ENCODE measurements around the gene DCLRE1A.
A peak's percentile ranks its signal among the peaks of the same experiment; 100 is the strongest.

DCLRE1A gene

GRCh38 chr10:113854013-113854760 is at the start of gene DCLRE1A, which contains the start of gene NHLRC2:
Gene DCLRE1A, minus strand, starts transcription at chr10:113854082. Its CDS starts 900 bp downstream, at chr10:113853182.
Gene NHLRC2, plus strand, starts transcription at chr10:113854661. Its CDS starts 212 bp downstream, at chr10:113854873.
- peak; percentile 34 to 66 for DNase-seq

DNA sequence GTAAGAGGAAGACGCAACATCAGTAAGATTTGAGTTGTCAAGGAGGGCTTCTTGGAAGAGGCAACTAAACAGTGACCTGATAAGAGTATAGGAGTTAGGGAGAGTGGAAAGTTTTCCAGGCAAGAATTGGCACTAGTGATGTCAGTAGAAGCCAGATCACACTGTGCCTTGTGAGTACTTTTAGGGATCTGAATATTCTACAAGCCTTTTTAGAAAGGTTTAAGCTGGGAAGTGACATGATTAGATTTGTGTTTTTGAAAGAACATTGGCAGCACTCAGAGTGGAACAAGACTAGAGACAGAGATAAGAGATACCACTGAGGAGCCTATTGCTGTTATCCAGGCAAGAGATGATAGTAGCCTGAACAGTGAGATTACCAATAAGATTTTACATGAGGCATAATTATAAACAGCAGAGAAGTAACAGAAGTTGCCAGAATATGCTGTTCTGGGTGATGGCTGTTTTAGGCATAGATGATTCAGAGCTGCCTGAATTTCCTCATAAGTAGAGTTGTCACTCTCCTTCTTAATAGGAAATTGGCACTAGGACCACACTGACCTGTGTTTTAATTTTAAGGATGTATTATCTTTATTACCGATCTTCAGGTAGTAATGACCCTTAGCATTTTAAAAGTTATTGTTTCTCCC is 46.2 kb upstream of the DCLRE1A start:
- DNase-seq: no peak

GRCh38 chr10:113897693-113898618 is 44.1 kb upstream of the DCLRE1A start:
- peak in 1 of 2 experiments; percentile 9 for DNase-seq

- no peak for DNase-seq
Observed at GRCh38 chr10:113895018-113895417, 41.1 kb upstream of the DCLRE1A start.

DNA sequence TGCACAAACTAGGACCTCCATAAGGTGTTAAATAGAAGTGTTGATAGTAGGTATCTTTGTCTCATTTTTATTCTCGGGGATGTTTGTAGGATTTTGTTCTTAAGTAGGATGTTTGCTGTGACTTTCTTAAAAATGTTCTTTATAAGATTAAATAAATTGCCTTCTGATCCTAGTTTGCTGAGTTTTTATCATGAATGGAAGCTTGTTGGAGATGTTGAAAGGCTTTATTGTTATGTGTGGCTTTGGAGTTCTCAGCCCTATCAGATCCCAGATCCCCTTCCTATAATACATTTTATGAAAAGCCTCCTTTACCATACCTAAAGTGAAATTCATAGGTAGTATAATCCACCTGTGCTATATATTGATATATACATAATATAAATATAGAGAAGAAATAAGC is 40.7 kb upstream of the DCLRE1A start:
- no peak for DNase-seq

GRCh38 chr10:113893570-113893969 is 39.7 kb upstream of the DCLRE1A start:
- no peak for DNase-seq

GRCh38 chr10:113891476-113891875 is 37.6 kb upstream of the DCLRE1A start:
- no peak for DNase-seq

DNA sequence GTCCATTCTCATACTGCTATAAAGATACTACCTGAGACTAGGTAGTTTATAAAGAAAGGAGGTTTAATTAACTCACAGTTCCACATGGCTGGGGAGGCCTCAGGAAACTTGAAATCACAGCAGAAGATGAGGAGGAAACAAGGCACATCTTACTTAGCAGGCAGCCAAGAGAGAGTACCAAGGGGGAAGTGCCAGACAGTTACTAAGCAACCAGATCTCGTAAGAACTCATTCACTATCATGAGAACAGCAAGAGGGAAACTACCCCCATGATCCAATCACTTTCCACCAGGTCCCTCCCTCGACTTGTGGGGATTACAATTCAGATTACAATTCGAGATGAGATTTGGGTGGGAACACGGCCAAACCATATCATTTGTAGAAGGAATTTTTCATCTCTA is 36.9 kb upstream of the DCLRE1A start:
- DNase-seq: no peak

DNA sequence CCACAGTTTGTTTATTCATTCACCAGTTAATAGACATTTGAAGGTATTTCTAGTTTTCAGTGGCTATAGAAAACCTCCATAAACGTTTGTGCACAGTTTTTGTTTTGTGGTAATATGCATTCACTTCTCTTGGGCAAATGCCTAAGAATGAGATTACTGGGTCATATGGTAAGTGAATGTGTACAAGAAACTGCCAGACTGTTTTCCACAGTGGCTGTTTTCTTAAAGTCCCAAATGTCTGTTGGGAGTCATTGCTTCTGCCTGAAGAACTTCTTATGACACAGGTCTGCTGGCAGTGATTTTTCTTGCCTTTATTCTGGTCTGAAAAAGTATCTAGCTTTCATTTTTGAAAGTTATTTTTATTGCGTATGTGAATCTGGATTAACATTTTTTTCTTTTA is 36.0 kb upstream of the DCLRE1A start:
- no peak for DNase-seq

DNA sequence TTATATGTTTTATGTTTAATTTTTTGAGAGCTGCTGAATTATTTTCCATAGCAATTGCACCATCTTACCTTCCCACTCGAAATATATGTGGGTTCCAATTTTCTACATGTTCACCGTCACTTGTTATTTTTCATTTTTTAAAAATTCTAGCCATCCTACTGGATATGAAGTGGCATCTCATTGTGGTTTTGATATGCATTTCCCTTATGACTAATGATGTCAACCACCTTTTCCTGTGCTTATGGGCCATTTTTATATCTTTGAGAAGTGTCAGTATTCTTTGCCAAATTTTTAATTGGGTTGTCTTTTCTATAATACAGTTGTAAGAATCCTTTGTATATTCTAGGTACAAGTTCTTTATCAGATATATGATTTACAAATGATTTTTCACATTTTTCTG is 28.4 kb upstream of the DCLRE1A start:
- DNase-seq: no peak

DNA sequence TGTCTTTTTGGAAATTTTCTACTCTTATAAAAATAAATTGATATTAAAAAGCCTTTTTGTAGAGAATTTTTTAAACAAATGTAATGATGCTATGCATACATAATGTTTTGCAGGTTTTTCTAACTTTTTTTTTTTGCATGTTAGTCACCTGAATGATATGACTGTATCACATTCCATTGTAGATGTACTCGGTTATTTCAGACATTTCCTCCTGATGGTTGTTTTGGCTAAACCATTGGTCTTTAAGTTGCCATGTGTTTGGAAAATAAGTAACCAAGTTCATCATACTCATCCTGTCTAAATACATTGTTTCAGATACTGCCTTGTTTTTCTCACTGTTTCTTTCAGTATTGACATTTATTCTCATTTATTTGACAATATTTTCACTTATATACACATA is 26.4 kb upstream of the DCLRE1A start:
- DNase-seq: no peak

GRCh38 chr10:113879691-113880090 is 25.8 kb upstream of the DCLRE1A start:
- no peak for DNase-seq

GRCh38 chr10:113876461-113876860 is 22.6 kb upstream of the DCLRE1A start:
- peak in 1 of 2 experiments; percentile 28 for DNase-seq

GRCh38 chr10:113875212-113875611 is 21.3 kb upstream of the DCLRE1A start:
- DNase-seq: no peak

DNA sequence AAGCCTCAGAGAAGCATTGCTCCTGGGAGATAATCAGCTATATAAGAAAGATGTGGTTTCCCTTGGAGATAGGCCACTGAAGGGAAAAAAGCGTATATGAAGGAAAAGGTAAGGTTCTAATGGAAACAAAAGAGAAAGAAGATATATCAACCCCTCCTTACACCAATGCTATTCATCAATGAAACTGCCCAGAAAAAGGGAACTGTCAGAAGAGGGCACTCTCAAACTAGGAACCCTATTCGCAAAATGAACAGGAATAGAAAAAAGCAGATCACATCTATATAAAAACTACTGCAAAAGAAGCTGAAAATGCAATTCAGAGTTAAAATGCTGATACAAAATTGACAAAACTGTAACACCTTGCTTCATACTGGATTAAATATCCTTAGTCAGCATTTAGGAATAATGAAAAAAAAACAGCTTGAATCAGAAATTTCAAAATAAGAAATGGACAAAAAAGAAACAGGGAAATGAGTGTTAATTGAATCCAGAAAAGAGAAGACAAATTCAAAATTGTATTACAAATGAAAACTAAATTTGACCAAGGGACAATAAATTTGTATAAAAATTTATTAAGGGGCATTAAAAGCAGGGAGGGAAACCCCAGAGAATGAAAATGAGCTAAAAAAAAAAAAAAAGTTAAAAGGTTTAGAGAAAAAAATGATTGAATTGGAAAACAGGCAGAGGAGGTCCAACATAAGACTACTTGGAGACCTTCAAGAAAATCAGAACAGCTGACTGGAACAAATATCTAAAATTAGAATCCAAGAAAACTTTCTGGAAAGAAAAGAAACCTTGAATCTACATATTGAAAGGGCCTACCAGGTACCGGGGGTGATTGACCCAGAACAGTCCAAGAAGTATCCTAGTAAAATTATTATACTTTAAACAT is 18.5 kb upstream of the DCLRE1A start:
- DNase-seq: no peak

DNA sequence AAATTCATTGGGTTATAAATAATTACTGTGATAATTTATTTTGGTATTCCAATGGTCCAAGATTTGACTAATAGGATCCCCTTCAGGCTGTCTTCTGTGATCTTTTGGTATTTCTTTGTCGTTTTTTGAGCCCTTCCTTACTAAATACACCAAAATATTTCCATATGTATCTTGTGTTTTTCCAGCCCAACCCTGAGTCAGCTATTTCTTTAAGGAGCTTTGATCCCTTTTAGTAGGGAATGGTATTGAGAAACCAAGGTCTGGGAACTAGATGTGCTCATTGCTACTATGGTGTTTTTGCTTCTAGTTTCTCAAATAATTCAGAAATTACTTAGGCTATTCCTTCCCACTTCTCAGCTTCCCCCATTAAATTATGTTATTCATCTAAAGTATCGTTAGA is 15.9 kb upstream of the DCLRE1A start:
- DNase-seq: no peak

GRCh38 chr10:113867904-113868303 is 14.0 kb upstream of the DCLRE1A start:
- DNase-seq: no peak

DNA sequence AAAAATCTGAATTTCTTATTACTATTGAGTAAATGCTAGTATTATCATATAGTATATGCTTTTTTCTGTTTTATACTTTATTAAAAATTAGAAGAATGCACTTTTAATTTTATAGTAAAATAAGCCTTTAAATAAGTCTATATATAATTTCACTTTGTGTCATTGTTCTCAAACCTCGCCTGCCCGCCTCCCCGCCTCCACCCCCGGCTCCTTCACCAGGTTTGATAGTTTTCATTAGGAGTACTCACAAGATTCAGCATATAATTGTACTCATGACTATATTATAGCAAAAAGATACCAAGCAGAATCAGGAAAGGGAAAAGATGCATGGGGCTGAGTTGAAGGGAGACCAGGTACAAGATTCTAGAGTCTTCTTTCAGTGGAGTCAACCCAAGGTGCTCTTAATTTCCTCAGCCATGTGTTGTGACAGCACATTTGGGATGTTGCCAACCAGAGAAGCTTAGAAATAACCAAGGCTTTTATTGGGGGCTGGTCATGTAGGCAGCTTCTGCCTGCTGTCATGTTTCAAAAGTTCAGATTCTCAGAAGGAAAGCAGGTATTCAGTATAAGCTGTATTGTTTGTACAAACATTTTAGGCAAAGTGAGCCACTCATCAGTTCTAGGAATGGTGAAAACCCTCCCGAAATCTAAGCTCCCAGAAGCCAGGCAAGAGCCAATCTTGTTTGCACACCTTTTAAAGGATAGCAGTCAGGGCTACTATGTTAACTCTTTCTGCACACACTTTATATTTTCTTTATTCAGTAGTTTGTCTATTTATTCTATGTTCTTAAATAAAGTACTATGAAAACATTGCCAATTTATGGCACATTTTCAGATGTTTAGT is 12.9 kb upstream of the DCLRE1A start:
- no peak for DNase-seq

GRCh38 chr10:113865901-113866300 is 12.0 kb upstream of the DCLRE1A start:
- no peak for DNase-seq

GRCh38 chr10:113859261-113859660 is 5.4 kb upstream of the DCLRE1A start:
- DNase-seq: no peak

DNA sequence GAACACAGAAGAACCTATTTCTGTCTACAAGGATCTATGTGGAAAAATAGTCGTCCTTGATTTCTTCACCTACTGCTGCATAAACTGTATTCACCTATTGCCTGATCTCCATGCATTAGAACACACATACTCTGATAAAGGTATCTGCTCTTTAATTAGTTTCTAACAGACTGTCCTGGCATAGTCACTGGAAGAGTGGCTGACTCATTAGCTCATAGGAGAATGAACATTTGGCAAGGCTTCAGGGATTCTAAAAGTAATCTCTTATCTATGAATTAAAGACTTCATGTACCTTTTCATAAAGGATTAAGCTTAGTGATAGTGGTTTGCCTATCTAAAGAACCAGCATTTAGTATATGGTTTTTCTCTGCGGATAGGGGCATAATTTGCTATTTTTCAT is 4.7 kb upstream of the DCLRE1A start:
- no peak for DNase-seq

Data from NCI-H446 (cell line).